Activated naive CD8-positive, alpha-beta T cell treated with anti-CD3 and anti-CD28 coated beads, Interleukin-2, amount 10 ng/mL, durations not matched to agents 7 days and 5 days (primary cell): ENCODE measurements around the gene SPEN. TPM values are rescaled to one million over a fixed set of nuclear protein-coding genes. Genes with fewer than 3 reads are reported as not detected.

Experiments
- ATAC-seq: fragments of 150-1000 bp; cut with Tn5 transposase; one replicate; pipeline ENCODE4 v1.10.0; 2021; ENCODE audit warnings: low read depth, moderate library complexity
- POLR2A ChIA-PET: fragments of 350-600 bp; sonication (Branson Sonifier 250); formaldehyde crosslinking; loops from one replicate; lab custom pipeline; 2021; ENCODE audit warnings: antibody characterized with exemption; lab: Charles Lee
- DNase-seq: peaks from one replicate; pipeline ENCODE4 v3.0.0; 2021
- H3K27ac Mint-ChIP-seq: one replicate; pipeline ENCODE4 v1.8.0; 2022; ENCODE audit warnings: mild to moderate bottlenecking, mixed read lengths
- H3K27me3 Mint-ChIP-seq: one replicate; pipeline ENCODE4 v1.8.0; 2022; ENCODE audit warnings: mild to moderate bottlenecking, moderate library complexity, mixed read lengths
- H3K36me3 Mint-ChIP-seq: one replicate; pipeline ENCODE4 v1.8.0; 2021; ENCODE audit warnings: mild to moderate bottlenecking, mixed read lengths
- H3K4me1 Mint-ChIP-seq: one replicate; pipeline ENCODE4 v1.8.0; 2021; ENCODE audit warnings: mixed read lengths
- H3K4me3 Mint-ChIP-seq: one replicate; pipeline ENCODE4 v1.8.0; 2022; ENCODE audit warnings: mild to moderate bottlenecking, moderate library complexity, mixed read lengths
- H3K9me3 Mint-ChIP-seq: one replicate; pipeline ENCODE4 v1.8.0; 2021; ENCODE audit warnings: mixed read lengths
- total RNA-seq, 2 experiments: library from RNA; stranded (reverse); gene quantifications; one replicate each; pipeline ENCODE4 v1.2.3, GENCODE V29; 2021

Gene SPEN
- total RNA-seq, 2 experiments from 2014 or later: 68.8 to 69.8 TPM

DNA sequence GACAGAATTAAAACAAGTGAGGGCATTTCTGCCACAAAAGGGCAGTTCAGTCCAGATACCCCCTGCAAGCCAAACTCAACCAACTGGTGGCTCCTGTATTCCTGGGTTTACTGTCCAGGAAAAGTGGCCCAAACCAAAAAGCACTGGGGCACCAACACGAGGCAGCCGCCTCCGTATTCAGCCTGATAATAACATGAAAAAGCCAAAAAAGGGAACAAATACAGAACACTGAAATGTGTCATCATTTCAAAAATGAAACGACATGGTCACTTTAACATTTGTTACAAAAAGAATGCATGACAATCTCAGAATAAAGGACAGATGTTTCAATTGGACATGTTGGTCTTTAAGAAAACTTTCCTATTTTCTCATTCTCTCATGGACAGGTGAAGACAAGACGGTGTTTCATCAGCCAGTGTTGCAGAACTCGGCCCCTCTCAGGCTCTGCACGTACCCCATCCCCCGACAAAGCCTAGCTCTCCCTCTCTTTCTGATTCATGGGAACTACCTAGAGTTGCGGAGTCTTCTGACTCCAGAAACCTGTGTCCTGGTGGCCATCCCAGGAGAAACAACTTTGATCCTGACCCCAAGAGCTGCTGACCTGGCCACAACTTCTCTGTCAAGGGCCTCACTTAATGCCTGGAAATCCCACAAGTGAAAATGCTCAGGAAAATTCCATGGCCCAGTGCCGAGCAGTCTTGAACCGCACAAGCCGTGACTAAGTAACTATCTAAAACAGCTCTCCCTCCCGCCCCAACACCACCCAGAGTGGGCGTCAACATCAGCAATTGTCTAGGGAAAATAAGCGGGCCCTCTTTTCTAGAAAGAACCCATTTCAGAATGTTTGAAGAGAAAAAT lies 101.3 kb downstream of the SPEN start:
- Mint-ChIP-seq H3K4me3 (peak overlapping the region; percentile 22), H3K27ac (peak overlapping the region; percentile 85), H3K9me3 (no peaks in the 10 kb centered on the region), H3K4me1 (peaks cover 40% of the 10 kb centered on the region), H3K27me3 (no peaks in the 10 kb centered on the region), H3K36me3 (peaks cover 8% of the 10 kb centered on the region)
- ATAC-seq (no peak), DNase-seq (no peak)
- POLR2A ChIA-PET: interaction anchor here (1.1 kb wide), 1 partner anchor 102 kb away, joined by 3 read pairs; the partner anchor contains the start of gene SPEN

- H3K36me3 Mint-ChIP-seq: peaks cover 8% of the 10 kb centered on the region
- POLR2A ChIA-PET: interaction anchor here (0.6 to 1.1 kb wide), 3 partner anchors 12 to 102 kb away, joined by 3 to 5 read pairs (median 3); partner anchors contain the start of gene SPEN
- no peaks in the 10 kb centered on the region for H3K27me3 Mint-ChIP-seq
- peak overlapping the region; percentile 22 for H3K4me3 Mint-ChIP-seq
- ATAC-seq (peak; percentile 72), DNase-seq (peak; percentile 58)
- peak overlapping the region; percentile 85 for H3K27ac Mint-ChIP-seq
- H3K9me3 Mint-ChIP-seq: no peaks in the 10 kb centered on the region
- peaks cover 45% of the 10 kb centered on the region for H3K4me1 Mint-ChIP-seq
Observed at GRCh38 chr1:15949453-15950245, 102.1 kb downstream of the SPEN start.

- Mint-ChIP-seq H3K36me3 (peaks cover 13% of the 10 kb centered on the region), H3K27me3 (no peaks in the 10 kb centered on the region), H3K9me3 (no peaks in the 10 kb centered on the region), H3K4me1 (peaks cover 47% of the 10 kb centered on the region), H3K4me3 (no peak overlapping the region), H3K27ac (peak overlapping the region; percentile 85)
- ATAC-seq (peak; percentile 4), DNase-seq (no peak)
- POLR2A ChIA-PET: interaction anchor here (0.6 to 1.1 kb wide), 4 partner anchors 12 to 103 kb away, joined by 3 to 5 read pairs (median 3); partner anchors contain the start of gene SPEN
Observed at GRCh38 chr1:15950302-15950701, 102.8 kb downstream of the SPEN start.

GRCh38 chr1:15950763-15951295 lies 103.3 kb downstream of the SPEN start:
- H3K4me1 Mint-ChIP-seq: peaks cover 49% of the 10 kb centered on the region
- H3K4me3 Mint-ChIP-seq: peak overlapping the region; percentile 31
- DNase-seq: no peak
- H3K36me3 Mint-ChIP-seq: peaks cover 13% of the 10 kb centered on the region
- no peaks in the 10 kb centered on the region for H3K27me3 Mint-ChIP-seq
- ATAC-seq: peak; percentile 22
- H3K27ac Mint-ChIP-seq: peak overlapping the region; percentile 85
- no peaks in the 10 kb centered on the region for H3K9me3 Mint-ChIP-seq
- POLR2A ChIA-PET: interaction anchor here (0.8 to 1.1 kb wide), 2 partner anchors 26 to 100 kb away, joined by 3 to 5 read pairs; no protein-coding TSS in a partner anchor

- Mint-ChIP-seq H3K9me3 (no peaks in the 10 kb centered on the region), H3K4me3 (no peak overlapping the region), H3K27ac (peak overlapping the region; percentile 85), H3K4me1 (peaks cover 56% of the 10 kb centered on the region), H3K36me3 (peaks cover 12% of the 10 kb centered on the region), H3K27me3 (no peaks in the 10 kb centered on the region)
- ATAC-seq: no peak
- POLR2A ChIA-PET: interaction anchor here (1.1 kb wide), 1 partner anchor 101 kb away, joined by 3 read pairs; no protein-coding TSS in a partner anchor
- DNase-seq: no peak
Observed at GRCh38 chr1:15951341-15952153, 104.0 kb downstream of the SPEN start.

DNA sequence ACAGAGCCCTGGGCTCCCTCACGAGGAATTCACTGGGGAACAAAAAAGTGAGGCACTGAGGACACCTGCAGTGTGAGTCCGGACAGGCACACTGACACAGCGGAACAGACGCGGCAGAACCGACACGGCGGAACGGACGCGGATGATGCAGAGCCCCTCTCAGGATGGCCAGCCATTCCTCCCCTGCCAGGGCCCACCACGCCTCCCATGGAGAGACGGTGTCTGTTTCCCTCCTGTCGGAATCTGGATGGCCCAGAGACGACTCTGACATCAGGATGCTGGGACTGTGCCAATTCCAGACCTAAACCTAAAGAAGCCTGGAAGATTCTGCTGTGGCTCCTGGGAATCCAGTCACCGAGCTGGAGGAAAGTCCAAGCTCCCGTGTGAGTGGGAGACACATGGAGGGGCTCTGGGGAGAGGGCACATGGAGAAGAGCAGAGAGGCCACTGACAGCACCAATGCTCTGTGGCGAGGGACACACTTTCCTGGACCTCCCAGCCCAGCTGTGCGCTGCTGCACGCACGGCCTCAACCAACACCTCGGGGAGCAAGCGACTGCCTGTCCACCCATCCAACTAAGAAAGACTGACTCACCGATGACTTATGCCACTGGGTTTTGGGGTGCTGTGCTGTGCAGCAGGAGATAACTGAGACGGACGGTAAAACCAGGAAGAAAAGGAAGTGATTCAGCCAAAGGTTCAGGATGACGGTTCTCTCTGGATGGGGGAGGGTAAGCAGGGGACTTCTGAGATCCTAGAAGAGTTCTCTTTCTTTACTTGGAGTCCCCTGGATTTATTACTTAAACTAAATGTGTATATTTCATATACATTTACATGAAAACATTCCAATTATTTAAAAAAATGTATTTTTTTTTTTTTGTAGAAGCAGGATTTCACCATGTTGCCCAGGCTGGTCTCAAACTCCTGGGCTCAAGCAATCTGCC lies 105.1 kb downstream of the SPEN start:
- Mint-ChIP-seq H3K9me3 (no peaks in the 10 kb centered on the region), H3K4me1 (peaks cover 57% of the 10 kb centered on the region), H3K36me3 (peaks cover 13% of the 10 kb centered on the region), H3K4me3 (no peak overlapping the region), H3K27me3 (no peaks in the 10 kb centered on the region), H3K27ac (peak overlapping the region; percentile 6)
- ATAC-seq (no peak), DNase-seq (no peak)
- POLR2A ChIA-PET: no interaction called here

DNA sequence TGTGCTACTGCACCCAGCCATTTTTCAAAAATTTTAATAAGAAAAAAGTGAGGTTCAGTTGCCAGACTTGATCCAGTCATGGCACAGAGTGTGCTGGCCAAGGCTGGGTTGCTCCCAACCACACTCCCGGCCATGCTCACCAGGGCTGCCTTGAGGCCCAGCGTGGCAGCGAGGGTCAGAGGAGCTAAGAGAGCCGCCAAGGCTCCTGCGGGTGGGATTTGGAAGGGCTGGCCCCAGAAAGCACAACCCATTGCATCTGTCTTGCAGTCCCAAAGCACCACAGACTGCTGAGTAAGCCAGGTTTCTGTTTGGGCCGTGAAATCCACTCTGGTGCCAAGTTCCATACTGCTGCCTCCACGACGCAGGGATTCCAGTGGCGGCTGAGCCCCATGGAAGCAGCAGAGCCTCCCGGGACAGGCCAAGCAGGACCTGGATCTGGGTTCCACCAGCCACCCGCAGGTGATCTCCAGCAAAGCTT lies 105.8 kb downstream of the SPEN start:
- Mint-ChIP-seq H3K9me3 (no peaks in the 10 kb centered on the region), H3K4me1 (peaks cover 61% of the 10 kb centered on the region), H3K4me3 (no peak overlapping the region), H3K36me3 (peaks cover 15% of the 10 kb centered on the region), H3K27me3 (no peaks in the 10 kb centered on the region), H3K27ac (peak overlapping the region; percentile 36)
- no peak for DNase-seq
- POLR2A ChIA-PET: no interaction called here
- ATAC-seq: no peak

GRCh38 chr1:15953791-15954241 lies 106.3 kb downstream of the SPEN start:
- H3K27me3 Mint-ChIP-seq: no peaks in the 10 kb centered on the region
- peaks cover 58% of the 10 kb centered on the region for H3K4me1 Mint-ChIP-seq
- H3K36me3 Mint-ChIP-seq: peaks cover 15% of the 10 kb centered on the region
- ATAC-seq: no peak
- POLR2A ChIA-PET: no interaction called here
- H3K9me3 Mint-ChIP-seq: no peaks in the 10 kb centered on the region
- peak overlapping the region; percentile 36 for H3K27ac Mint-ChIP-seq
- no peak for DNase-seq
- no peak overlapping the region for H3K4me3 Mint-ChIP-seq

DNA sequence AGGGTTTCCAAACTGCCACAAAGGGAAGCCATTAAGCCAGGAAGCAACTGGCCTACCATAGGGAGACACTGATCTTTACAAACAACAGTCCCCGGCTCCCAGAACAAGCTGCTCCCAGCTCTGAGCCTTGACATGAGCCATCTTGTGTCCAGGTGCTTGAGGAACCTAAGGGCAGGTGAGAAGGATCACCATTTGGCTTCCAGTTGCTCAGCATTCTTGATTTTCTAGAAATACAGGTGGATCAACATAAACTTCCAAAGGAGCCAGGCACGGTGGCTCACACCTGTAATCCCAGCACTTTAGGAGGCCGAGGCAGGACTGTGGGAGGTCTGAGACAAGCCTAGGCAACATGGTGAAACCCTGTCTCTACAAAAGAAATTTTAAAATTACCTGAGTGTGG lies 106.8 kb downstream of the SPEN start:
- no peaks in the 10 kb centered on the region for H3K9me3 Mint-ChIP-seq
- no peak overlapping the region for H3K4me3 Mint-ChIP-seq
- no peak for DNase-seq
- H3K27ac Mint-ChIP-seq: no peak overlapping the region
- peaks cover 15% of the 10 kb centered on the region for H3K36me3 Mint-ChIP-seq
- no peak for ATAC-seq
- H3K27me3 Mint-ChIP-seq: no peaks in the 10 kb centered on the region
- H3K4me1 Mint-ChIP-seq: peaks cover 53% of the 10 kb centered on the region
- POLR2A ChIA-PET: no interaction called here

DNA sequence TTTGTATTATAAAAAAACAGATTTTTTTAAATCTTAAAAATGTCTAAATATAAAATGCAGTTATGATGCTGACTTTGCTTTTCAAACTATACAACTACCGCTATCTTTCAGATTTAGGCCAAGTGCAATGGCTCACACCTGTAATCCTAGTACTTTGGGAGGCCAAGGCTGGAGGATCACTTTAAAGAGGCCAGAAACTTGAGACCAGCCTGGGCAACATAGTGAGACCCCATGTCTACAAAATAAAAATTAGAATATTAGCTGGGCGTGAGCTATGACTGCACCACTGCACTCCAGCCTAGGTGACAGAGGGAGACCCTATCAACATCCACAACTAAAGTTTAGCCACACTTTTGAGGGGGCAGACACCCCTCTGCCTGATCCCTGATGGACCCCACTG lies 108.0 kb downstream of the SPEN start:
- POLR2A ChIA-PET: no interaction called here
- H3K36me3 Mint-ChIP-seq: peaks cover 15% of the 10 kb centered on the region
- peaks cover 44% of the 10 kb centered on the region for H3K4me1 Mint-ChIP-seq
- no peak overlapping the region for H3K4me3 Mint-ChIP-seq
- DNase-seq (no peak), ATAC-seq (no peak)
- H3K27me3 Mint-ChIP-seq: no peaks in the 10 kb centered on the region
- H3K9me3 Mint-ChIP-seq: no peaks in the 10 kb centered on the region
- H3K27ac Mint-ChIP-seq: peak overlapping the region; percentile 30

DNA sequence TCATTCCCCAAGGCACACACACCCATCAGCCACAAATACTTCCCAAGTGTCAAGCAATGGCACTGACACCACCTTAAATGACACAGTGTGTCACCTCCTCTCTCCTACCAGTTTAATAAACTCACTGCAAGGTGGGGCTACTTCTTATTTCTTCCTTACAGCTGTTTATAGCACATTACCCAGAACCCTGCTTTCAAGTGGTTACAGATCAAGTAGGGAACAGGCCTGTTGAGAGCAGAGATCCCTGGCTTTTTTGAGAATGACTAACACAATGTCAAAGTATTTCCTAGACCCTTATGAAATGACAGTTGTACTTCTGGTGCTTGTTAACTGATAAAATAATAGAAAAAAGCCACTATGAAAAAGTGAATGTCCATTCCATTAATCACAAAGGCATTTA lies 108.6 kb downstream of the SPEN start:
- no peak for DNase-seq
- H3K36me3 Mint-ChIP-seq: peaks cover 15% of the 10 kb centered on the region
- POLR2A ChIA-PET: no interaction called here
- peaks cover 39% of the 10 kb centered on the region for H3K4me1 Mint-ChIP-seq
- H3K27ac Mint-ChIP-seq: peak overlapping the region; percentile 30
- H3K27me3 Mint-ChIP-seq: no peaks in the 10 kb centered on the region
- H3K4me3 Mint-ChIP-seq: no peak overlapping the region
- H3K9me3 Mint-ChIP-seq: no peaks in the 10 kb centered on the region
- peak; percentile 38 for ATAC-seq
